GM21390 (cell line): ENCODE measurements around the gene CCDC28B.

Experiments used
- ATAC-seq: cut with Tn5 transposase; IDR thresholded peaks from one replicate; pipeline ENCODE4 v1.9.1; 2021; ENCODE audit not compliant: unreplicated experiment

CCDC28B gene

GRCh38 chr1:32221581-32221979, 21.2 kb downstream of the CCDC28B start:
- no peak for ATAC-seq

DNA sequence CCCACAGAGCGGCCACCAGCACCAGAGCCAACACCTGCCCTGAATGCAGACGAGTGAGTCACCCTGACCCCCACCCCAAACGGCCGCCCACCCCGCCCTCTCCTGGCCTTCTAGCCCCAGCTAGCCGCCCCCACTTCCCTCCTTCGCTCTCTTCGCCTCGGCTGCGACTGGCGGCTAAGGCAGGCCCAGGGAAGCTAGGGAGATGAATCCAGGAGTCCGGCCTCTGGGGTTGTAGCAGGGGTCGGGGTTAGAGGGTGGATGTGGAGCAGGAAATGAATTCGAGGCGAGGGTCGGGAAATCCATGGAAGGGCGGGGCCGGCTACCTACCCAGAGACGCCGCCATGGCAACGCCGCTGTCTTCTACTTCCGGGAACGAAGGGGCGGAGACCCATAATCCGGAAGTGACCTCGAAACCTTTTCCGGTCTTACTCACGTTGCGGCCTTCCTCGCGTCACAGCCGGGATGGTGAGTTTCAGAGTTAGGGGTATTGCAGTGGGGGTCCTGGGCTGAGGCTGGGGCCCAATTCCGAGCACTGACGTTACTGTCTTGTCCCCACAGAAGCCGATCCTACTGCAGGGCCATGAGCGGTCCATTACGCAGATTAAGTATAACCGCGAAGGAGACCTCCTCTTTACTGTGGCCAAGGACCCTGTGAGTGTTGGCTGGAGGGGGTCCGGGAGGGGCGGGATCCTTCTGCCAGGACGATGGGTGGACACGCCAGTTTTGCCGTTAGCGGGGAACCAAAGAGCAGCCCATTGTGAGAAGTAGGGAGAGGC, 21.8 kb downstream of the CCDC28B start, which contains the start of the genes EIF3I and TMEM234:
Gene EIF3I, plus strand, starts transcription at position 428 of the 776 bp plus-strand sequence. Its CDS starts 35 bp downstream, at position 463.
Gene TMEM234, minus strand, starts transcription at position 374 of the 776 bp plus-strand sequence. Its CDS starts 31 bp downstream, at position 343.
- ATAC-seq, result peak; percentile 92

DNA sequence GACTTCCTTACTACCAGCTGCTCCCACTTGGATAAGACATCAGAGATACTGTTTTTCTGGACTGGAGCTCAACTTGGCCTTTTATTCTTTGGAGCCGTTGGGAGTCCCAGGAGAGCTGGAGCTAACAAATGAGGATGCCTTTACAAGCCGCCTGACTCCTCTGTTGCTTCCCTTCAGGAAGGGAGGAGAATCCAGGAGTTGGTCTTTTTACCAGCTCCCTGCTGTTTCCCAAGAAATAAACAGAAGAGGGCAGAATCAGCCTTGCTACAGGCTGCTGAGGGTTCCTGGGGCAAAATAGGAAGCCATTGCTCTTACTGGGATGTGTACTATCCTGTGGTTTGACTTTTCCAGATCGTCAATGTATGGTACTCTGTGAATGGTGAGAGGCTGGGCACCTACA, 23.3 kb downstream of the CCDC28B start:
- no peak for ATAC-seq

DNA sequence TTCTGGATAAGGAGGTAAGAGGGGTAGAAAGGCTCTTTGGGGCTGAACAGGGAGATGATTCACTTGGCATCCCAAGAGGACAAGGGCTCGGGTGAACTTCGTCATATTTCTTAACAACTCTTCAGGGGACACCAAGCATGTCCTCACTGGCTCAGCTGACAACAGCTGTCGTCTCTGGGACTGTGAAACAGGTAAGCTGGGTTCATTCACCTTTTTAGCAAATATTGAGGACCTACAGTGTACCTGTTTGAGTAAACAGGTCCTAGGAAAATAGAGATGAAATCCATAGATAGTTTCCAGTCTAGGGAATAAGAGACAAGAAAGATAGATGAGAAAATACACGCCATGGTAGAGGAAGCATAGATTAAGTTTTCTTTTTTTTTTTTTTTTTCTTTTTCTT, 23.9 kb downstream of the CCDC28B start:
- no peak for ATAC-seq

DNA sequence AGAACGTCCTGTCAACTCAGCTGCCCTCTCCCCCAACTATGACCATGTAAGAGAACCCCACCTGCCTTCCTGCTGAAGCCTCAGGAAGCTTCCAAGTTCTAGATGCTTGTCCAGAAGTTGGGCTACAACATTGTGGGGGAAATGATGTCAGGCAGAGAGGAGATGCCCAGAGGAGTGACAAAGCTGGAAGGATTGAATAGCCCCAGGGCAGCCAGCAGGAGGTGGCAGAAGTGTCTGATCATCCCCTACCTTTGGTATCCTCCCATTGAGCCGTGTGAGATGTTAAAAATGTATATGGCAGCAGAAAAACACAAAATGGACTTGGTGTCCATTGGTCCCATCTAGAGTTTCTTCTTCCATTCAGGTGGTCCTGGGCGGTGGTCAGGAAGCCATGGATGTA, 28.4 kb downstream of the CCDC28B start:
- ATAC-seq, result no peak

- no peak for ATAC-seq
These were observed 31.5 kb downstream of the CCDC28B start for GRCh38 chr1:32231843-32232432.

DNA sequence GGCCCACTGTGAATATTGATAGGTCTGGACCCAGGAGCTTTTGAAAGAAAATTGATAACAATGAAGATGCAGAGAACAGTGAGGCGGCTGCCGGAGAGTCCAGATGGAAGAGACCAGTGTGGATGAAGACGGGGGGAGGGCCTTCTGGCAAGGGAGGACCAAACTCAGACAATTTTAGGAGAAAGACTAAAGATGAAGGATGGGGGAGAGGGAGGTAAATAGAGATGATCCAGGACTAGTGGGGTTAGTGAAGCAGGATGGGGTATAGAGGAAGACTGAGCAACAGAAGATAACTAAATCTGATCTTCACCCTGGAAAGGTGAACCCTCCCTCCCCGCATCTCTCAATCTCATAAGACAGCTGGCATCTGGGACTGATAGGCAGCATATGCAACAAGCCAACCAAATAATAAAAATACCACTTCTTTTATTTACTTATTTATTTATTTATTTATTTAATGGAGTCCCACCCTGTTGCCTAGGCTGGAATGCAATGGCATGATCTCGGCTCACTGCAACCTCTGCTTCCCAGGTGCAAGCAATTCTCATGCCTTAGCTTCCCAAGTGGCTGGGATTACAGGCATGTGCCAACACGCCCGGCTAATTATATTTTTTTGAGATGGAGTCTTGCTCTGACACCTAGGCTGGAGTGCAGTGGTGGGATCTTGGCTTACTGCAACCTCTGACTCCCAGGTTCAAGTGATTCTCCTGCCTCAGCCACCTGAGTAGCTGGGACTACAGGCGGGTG, 32.3 kb downstream of the CCDC28B start:
- ATAC-seq, result no peak

- no peak for ATAC-seq
These were observed 34.4 kb downstream of the CCDC28B start for GRCh38 chr1:32234792-32235191.

DNA sequence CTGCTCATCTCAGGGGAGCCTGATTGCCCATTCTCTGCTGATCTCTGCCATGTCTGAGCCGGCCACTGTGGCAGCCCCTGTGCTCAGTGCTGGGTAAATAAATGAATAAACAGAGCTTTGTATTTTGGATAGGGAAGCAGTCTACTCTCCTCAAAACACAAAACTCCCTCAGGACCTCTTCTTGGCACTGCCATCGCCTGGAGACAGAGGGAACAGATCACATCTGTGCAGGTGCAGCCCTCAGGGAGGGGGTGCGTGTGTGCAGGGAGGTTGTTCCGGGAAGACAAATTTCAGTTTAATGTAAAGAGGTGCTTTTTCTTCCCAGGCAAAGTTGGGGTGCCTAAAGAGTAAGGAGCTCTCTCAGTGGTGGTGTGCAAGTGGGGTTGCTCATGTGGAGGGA, 38.9 kb downstream of the CCDC28B start:
- ATAC-seq, result no peak

DNA sequence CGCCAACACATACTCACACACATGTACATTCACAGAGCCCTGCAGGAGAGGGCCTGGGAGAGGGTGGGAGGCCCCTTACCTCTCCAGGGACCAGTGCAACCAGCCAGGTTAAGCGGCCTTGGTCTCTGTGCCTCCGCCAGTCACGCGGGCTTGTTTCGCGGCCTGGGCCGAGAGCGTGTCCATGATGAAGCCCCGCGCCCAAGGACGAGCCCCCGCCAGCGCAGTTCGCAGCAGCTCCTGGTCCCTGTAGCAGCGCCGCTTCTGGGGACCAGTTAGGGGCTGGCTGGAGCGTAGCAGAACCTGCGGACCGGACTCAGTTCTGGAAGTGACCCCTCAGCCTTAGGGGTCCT, 39.4 kb downstream of the CCDC28B start:
- no peak for ATAC-seq

DNA sequence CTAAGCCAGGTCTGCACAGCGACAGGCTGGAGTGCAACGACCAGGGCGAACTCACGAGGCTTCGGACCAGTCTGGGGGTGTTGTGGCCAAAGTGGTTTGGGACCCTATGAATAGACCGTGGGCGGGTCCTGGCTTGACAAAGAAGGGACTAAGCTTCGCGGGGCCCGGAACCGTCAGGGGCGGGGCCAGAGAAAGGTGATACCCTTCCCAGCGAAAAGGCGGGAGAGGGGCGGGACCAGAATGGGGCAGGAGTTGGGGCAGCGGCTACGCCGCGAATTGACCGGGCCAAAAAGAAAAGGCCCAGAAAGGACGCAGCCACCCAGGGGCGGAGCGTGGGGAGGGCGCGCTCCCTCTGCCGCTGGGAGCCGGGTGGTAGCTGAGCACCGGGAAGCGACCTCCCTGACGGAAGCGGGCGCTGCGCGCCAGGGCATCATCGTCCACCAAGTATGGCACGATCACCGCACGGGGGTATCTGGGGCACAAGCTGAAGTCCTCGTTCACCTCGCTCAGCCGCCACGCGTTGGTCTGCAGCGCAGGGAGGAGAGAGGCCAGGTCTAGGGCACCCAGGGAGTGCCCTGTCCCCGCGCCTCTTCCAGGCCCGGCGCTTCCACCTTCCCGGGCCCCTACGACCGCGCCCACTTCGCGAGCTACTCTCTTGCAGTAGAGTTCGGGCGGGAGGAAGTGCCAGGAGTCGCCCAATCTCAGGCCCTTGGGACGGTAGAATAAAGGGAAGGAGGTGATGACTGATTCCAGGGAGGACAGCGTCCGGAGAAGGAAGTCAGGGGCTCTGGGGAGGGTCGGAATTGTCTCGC, 40.0 kb downstream of the CCDC28B start:
- no peak for ATAC-seq

- ATAC-seq, result no peak
These were observed 40.8 kb downstream of the CCDC28B start for GRCh38 chr1:32241001-32241763.

DNA sequence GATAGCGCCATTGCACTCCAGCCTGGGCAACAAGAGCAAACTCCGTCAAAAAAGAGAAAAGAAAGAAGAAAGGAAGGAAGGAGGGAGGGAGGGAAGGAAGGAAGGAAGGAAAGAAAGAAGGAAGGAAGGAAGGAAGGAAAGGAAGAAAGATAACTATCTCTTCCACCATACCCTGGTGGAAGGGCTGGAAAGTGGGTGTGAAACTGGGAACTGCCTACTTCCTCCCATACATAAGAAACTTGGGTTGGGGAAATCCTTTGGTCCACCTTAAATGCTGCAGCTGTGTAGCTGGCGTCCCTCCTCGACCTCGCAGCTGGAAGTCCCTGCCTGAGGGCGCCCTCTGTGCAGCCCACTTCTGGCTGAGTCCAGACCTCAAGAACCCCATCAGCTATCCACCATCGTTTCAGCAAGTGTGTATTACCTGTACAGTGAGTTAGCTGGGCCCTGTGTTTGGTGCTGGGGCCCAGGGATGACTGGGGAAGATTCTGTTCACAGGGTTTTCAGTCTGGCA, 42.0 kb downstream of the CCDC28B start:
- ATAC-seq, result no peak

DNA sequence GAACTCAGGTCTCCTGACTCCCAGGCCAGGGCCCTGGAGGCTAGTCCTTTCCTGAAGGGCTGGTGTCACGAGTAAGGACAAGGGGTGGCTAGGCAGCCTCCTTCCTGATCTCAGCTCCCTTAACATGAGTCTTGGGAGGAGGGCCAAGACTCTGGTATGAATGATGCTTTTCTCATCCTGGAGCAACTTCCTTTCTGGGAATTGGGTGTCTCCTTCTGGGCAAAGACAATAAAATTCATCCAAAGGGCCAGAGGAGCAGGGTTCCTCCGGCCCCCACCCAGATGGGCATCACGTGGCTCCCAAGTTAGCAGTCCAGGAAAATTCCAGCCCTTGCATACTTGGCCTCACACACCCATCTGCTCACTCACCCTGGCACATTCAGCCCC, 46.5 kb downstream of the CCDC28B start, which contains the start of gene FAM167B:
Gene FAM167B, plus strand, starts transcription at position 335 of the 386 bp plus-strand sequence. CDS start 200 bp downstream, outside the sequence.
- ATAC-seq, result no peak

DNA sequence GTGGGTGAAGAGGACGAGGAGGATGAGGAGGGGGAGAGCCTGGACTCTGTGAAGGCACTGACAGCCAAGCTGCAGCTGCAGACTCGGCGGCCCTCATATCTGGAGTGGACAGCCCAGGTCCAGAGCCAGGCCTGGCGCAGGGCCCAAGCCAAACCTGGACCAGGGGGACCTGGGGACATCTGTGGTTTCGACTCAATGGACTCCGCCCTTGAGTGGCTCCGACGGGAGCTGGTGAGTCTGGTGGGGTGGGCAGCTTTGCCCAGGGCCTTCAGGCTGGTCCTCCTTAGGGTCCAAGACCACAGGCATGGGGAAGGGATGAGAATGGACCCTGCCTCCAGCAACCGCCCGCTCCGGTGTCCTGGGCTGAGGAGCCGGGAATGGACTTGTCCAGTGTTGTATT, 47.1 kb downstream of the CCDC28B start:
- ATAC-seq, result no peak

DNA sequence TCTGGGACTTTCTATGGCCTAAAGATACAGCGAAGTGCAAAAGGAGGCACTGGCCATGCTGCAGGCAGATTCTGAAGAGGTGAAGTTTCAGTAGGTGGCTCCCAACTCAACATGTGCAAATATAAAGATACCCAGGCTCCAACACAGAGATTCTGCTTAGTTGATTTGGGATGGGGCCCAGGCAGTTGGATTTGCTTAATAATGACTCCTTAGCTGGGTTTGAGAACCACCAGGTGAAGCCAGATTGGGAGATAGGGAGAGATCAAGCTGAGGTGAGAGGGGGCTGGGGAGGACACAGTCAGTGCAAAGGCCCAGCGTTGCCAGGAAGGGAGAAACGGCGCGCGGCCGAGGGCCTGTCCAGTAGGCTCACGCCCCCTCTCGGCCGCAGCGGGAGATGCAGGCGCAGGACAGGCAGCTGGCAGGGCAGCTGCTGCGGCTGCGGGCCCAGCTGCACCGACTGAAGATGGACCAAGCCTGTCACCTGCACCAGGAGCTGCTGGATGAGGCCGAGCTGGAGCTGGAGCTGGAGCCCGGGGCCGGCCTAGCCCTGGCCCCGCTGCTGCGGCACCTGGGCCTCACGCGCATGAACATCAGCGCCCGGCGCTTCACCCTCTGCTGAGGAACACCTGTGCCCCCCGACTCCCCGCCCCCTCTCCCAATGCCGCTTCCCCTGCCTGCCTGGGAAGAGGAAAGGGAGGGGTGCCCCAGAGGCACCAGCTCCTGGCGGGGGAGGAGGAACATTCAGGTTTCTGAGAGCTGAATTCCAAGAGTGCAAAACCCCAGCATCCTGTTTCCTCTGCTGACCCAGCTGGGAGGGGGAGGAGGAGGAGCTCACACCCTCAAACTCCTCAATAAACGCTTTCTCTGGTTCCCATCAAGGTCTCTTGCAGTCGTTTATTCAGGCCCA, 47.8 kb downstream of the CCDC28B start:
- ATAC-seq, result no peak

DNA sequence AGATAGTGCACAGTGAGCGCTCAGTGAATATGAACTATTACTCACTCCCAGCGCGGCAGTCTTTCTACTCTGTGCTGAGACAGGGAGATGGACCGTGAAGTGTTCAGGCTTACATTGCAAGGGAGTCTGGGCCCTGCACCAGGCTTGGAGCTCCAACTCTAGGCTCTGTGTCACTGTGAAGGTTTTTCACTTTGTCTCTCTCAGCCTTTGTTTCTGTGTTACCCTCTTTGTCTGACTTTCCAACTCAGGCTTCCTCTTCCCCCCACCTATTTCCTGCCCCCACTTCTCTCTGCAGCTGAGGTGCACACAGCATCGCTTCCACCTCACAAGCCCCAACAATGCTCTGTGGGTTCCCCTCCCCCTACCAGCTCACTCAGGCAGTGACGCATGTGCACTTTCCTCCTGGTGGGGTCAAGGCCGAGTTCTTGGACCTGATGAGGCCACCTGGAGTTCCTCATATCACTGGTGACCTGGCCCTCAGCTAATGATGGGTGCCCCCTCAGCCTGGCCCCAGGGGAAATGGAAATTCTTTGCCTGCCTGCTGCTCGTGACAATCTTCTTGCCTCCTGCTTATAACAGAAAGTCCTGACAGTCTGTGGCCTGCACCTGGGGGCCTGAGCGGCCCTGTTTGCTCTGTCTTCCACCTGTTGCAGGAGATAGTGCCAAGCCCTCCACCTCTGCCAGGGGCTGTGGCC, 49.6 kb downstream of the CCDC28B start:
- ATAC-seq, result peak; percentile 44
